IPS-15b (cell line): ENCODE results near the gene ITPKB.

ENCODE experiments used
- H3K27me3 ChIP-seq: one replicate; pipeline ENCODE4 v1.6.1; 2013; ENCODE audit warnings: low read length; ENCODE audit not compliant: control insufficient read depth, insufficient read depth
- H3K36me3 ChIP-seq: one replicate; pipeline ENCODE4 v1.6.1; 2013; ENCODE audit warnings: low read length; ENCODE audit not compliant: control insufficient read depth, insufficient read depth
- H3K4me1 ChIP-seq: one replicate; pipeline ENCODE4 v1.6.1; 2013; ENCODE audit warnings: mild to moderate bottlenecking, low read length; ENCODE audit not compliant: control insufficient read depth, insufficient read depth
- H3K4me3 ChIP-seq: one replicate; pipeline ENCODE4 v1.5.1; 2013; ENCODE audit warnings: low read depth, low read length
- H3K9ac ChIP-seq: one replicate; pipeline ENCODE4 v1.6.1; 2013; ENCODE audit warnings: low read depth, mild to moderate bottlenecking, low read length
- H3K9me3 ChIP-seq: one replicate; pipeline ENCODE4 v1.6.1; 2013; ENCODE audit warnings: mild to moderate bottlenecking, low read length; ENCODE audit not compliant: control insufficient read depth, insufficient read depth

Gene ITPKB

GRCh38 chr1:226632922-226633351 lies 106.1 kb downstream of the ITPKB start:
- Histone ChIP-seq H3K27me3 (no peaks in the 10 kb centered on the region), H3K4me1 (no peaks in the 10 kb centered on the region), H3K9me3 (no peaks in the 10 kb centered on the region), H3K9ac (no peak overlapping the region), H3K36me3 (no peaks in the 10 kb centered on the region), H3K4me3 (no peak overlapping the region)

GRCh38 chr1:226632169-226632879 lies 106.8 kb downstream of the ITPKB start:
- H3K4me3 ChIP-seq: no peak overlapping the region
- H3K9me3 ChIP-seq: no peaks in the 10 kb centered on the region
- H3K36me3 ChIP-seq: no peaks in the 10 kb centered on the region
- no peak overlapping the region for H3K9ac ChIP-seq
- H3K27me3 ChIP-seq: peaks cover 2% of the 10 kb centered on the region
- no peaks in the 10 kb centered on the region for H3K4me1 ChIP-seq

DNA sequence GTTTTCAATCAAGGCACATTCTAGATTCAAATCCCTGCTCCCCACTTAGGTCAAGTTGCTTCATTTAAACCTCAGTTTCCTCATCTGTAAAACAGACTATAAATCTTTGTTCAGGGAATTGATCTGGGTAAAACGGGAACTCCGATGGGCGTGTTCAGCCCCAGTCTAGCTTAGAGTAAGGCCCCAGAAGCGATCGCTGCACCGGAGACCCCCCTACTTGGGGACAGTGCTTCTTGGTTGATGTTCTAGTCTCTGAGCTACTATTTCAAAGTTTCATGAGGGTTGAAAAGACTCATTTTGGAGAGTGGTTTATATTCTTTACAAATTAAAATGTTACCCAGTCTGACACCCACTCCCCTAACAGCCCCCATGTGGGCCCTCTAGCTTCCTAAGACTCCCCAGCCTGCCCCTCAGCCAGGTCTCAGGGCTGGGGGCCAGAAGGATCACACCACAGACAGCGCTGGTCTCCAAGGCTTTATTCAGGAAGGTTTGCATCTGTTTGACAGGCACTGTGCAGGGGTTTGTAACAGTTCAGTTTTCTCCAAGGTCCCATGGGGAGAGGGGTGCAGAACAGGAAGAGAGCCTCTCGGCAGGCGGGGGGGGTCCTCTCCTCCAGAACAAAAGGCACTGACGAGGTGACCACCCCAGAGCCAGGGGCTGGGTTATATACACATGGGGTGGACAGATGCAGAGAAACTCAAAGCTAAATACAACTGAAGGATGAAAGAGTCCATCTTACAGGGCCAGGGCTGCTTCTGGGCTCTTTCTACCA lies 107.7 kb downstream of the ITPKB start:
- Histone ChIP-seq H3K27me3 (peaks cover 10% of the 10 kb centered on the region), H3K9ac (no peak overlapping the region), H3K4me1 (no peaks in the 10 kb centered on the region), H3K9me3 (no peaks in the 10 kb centered on the region), H3K4me3 (no peak overlapping the region), H3K36me3 (no peaks in the 10 kb centered on the region)

- Histone ChIP-seq H3K9ac (no peak overlapping the region), H3K36me3 (no peaks in the 10 kb centered on the region), H3K4me3 (no peak overlapping the region), H3K27me3 (peaks cover 13% of the 10 kb centered on the region), H3K4me1 (no peaks in the 10 kb centered on the region), H3K9me3 (no peaks in the 10 kb centered on the region)
These were observed 108.5 kb downstream of the ITPKB start for GRCh38 chr1:226630592-226630991.

GRCh38 chr1:226629896-226630550 lies 109.1 kb downstream of the ITPKB start:
- Histone ChIP-seq H3K9ac (no peak overlapping the region), H3K27me3 (peaks cover 13% of the 10 kb centered on the region), H3K4me3 (no peak overlapping the region), H3K36me3 (no peaks in the 10 kb centered on the region), H3K4me1 (no peaks in the 10 kb centered on the region), H3K9me3 (no peaks in the 10 kb centered on the region)

GRCh38 chr1:226629210-226629895 lies 109.7 kb downstream of the ITPKB start:
- H3K4me1 ChIP-seq: no peaks in the 10 kb centered on the region
- no peaks in the 10 kb centered on the region for H3K36me3 ChIP-seq
- no peak overlapping the region for H3K4me3 ChIP-seq
- H3K27me3 ChIP-seq: peaks cover 13% of the 10 kb centered on the region
- H3K9ac ChIP-seq: no peak overlapping the region
- H3K9me3 ChIP-seq: no peaks in the 10 kb centered on the region

- H3K36me3 ChIP-seq: no peaks in the 10 kb centered on the region
- H3K4me3 ChIP-seq: no peak overlapping the region
- H3K27me3 ChIP-seq: peaks cover 13% of the 10 kb centered on the region
- H3K9me3 ChIP-seq: no peaks in the 10 kb centered on the region
- no peaks in the 10 kb centered on the region for H3K4me1 ChIP-seq
- H3K9ac ChIP-seq: no peak overlapping the region
These were observed 110.4 kb downstream of the ITPKB start for GRCh38 chr1:226628612-226629155.

- Histone ChIP-seq H3K4me1 (no peaks in the 10 kb centered on the region), H3K36me3 (no peaks in the 10 kb centered on the region), H3K4me3 (no peak overlapping the region), H3K27me3 (peaks cover 13% of the 10 kb centered on the region), H3K9ac (no peak overlapping the region), H3K9me3 (no peaks in the 10 kb centered on the region)
These were observed 111.0 kb downstream of the ITPKB start for GRCh38 chr1:226627924-226628611.

- Histone ChIP-seq H3K4me3 (no peak overlapping the region), H3K36me3 (no peaks in the 10 kb centered on the region), H3K27me3 (peaks cover 13% of the 10 kb centered on the region), H3K9ac (no peak overlapping the region), H3K9me3 (no peaks in the 10 kb centered on the region), H3K4me1 (no peaks in the 10 kb centered on the region)
These were observed 111.9 kb downstream of the ITPKB start for GRCh38 chr1:226627050-226627755.

DNA sequence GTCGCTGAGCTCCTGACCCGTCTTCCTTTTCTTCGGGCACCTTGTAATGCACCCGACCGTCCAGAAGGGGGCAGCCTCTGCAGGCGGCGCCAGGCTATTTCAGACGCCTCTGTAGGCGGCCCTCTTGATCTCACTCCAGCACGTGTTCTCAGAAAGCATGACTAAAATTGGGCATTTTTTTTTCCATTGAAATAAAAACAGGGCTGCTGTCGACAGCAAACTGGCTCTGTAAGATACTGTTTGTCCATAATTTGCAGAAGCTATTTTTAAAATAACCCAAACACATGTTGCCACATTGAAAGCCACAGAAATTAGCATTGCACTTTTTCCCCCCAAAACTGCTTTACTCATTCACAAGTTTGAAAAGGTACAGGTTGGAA lies 112.5 kb downstream of the ITPKB start:
- Histone ChIP-seq H3K36me3 (no peaks in the 10 kb centered on the region), H3K9me3 (no peaks in the 10 kb centered on the region), H3K27me3 (peaks cover 13% of the 10 kb centered on the region), H3K9ac (no peak overlapping the region), H3K4me3 (no peak overlapping the region), H3K4me1 (no peaks in the 10 kb centered on the region)
